Measurements from ENCODE around the gene DNAI4.
A peak's percentile ranks its signal among the peaks of the same experiment; 100 is the strongest.
"Not testable (repeated sequence)": the region's sequence is repeated elsewhere in the genome, so short reads cannot be mapped to it uniquely, and the experiment has no call there.

Gene DNAI4

GRCh38 chr1:66809736-66810326 lies 114.8 kb downstream of the DNAI4 start:
- no peak for DNase-seq

- no peak for DNase-seq
Observed at GRCh38 chr1:66809245-66809644, 115.4 kb downstream of the DNAI4 start.

- DNase-seq: not testable (repeated sequence)
Observed at GRCh38 chr1:66795839-66796238, 128.8 kb downstream of the DNAI4 start.

GRCh38 chr1:66791621-66792610 lies 132.7 kb downstream of the DNAI4 start:
- no peak for DNase-seq

GRCh38 chr1:66788231-66788939 lies 136.3 kb downstream of the DNAI4 start:
- no peak for DNase-seq

- DNase-seq: no peak
Observed at GRCh38 chr1:66787641-66788040, 137.0 kb downstream of the DNAI4 start.

GRCh38 chr1:66785800-66786199 lies 138.9 kb downstream of the DNAI4 start:
- not testable (repeated sequence) for DNase-seq

GRCh38 chr1:66779475-66780078 lies 145.1 kb downstream of the DNAI4 start:
- DNase-seq: no peak

- no peak for DNase-seq
Observed at GRCh38 chr1:66778969-66779368, 145.7 kb downstream of the DNAI4 start.

GRCh38 chr1:66778266-66778665 lies 146.4 kb downstream of the DNAI4 start:
- peak; percentile 89 for DNase-seq

- DNase-seq: peak; percentile 86
Observed at GRCh38 chr1:66777831-66778230, 146.8 kb downstream of the DNAI4 start.

- DNase-seq: no peak
Observed at GRCh38 chr1:66775646-66776045, 149.0 kb downstream of the DNAI4 start.

GRCh38 chr1:66774438-66774837 lies 150.2 kb downstream of the DNAI4 start:
- no peak for DNase-seq

GRCh38 chr1:66773227-66773626 lies 151.4 kb downstream of the DNAI4 start:
- DNase-seq: no peak

GRCh38 chr1:66770694-66771093 lies 154.0 kb downstream of the DNAI4 start:
- no peak for DNase-seq

- no peak for DNase-seq
Observed at GRCh38 chr1:66770240-66770639, 154.4 kb downstream of the DNAI4 start.

- DNase-seq: no peak
Observed at GRCh38 chr1:66769512-66770229, 155.0 kb downstream of the DNAI4 start.

- no peak for DNase-seq
Observed at GRCh38 chr1:66768965-66769364, 155.7 kb downstream of the DNAI4 start.

GRCh38 chr1:66767626-66768025 lies 157.0 kb downstream of the DNAI4 start:
- DNase-seq: no peak

- no peak for DNase-seq
Observed at GRCh38 chr1:66764994-66765578, 159.6 kb downstream of the DNAI4 start.
